ENCODE data around the gene SCGB1D1.

The SCGB1D1 gene, protein sequence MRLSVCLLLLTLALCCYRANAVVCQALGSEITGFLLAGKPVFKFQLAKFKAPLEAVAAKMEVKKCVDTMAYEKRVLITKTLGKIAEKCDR

DNA sequence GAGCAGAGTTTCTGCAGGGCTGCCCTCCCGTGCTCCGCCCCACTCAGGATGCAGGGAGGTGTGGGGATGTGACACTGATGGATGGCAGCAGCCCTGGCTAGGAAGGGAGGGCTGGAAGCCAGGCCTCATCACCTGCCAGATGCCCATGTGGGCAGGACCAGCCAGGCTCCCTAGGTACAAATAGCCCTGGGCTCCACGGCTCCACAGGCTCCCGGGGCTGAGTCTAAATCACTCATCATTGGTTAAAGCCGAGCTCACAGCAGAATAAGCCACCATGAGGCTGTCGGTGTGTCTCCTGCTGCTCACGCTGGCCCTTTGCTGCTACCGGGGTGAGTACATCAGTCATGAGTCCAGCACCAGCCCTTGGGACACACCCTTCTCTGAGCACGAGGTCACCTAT, at the start of gene SCGB1D1:
TSS of gene SCGB1D1 (plus strand) at position 206 of the 400 bp plus-strand sequence. CDS start at position 275, 69 bp downstream.
- in situ Hi-C loops (cut with HindIII; ENCODE audit: low pct_unique_long_range_greater_than_20kb, low sequenced_read_pairs) = no loop called here
- no peak for DNase-seq (ENCODE audit: low read depth in 1 of 2, low spot score in 1 of 2)
- no peak for TF ChIP-seq JUND (IDR thresholded peaks at IDR 0.05; ENCODE audit: low read depth)

DNA sequence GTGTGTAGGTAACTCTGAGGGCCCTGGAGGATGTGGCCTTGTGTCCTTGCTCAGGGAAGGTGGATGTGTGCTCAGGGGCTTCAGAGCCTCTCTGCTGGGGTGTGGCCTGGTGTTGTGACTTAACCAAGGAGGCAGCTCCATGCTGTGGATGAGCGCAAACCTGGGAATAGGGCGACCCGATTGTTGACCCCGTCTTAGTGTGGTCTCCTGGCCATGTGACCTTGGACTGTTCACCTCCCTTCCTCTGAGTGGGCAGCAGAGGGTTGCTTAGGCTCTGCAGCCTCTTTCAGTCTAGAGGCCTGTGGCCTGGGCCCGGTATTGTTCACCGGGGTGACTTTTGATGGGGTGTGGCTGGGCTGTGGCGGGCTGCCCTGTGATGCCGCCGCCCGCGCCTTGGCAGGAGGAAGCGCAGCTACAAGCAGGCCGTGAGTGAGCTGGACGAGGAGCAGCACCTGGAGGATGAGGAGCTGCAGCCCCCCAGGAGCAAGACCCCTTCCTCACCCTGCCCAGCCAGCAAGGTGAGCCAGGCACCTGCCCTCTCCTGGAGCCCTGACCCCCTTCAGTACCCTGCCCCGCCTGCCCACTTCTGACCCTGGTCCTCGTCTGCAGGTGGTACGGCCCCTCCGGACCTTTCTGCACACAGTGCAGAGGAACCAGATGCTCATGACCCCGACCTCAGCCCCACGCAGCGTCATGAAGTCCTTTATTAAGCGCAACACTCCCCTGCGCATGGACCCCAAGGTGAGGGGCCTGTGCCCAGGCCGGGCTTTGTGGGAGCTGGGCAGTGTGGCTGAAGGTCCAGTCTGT, 49.5 kb upstream of the SCGB1D1 start:
- TF ChIP-seq JUND (IDR thresholded peaks at IDR 0.05; ENCODE audit: low read depth) = no peak
- no peak for DNase-seq (ENCODE audit: low read depth in 1 of 2, low spot score in 1 of 2)
- in situ Hi-C loops (cut with HindIII; ENCODE audit: low pct_unique_long_range_greater_than_20kb, low sequenced_read_pairs) = no loop called here

DNA sequence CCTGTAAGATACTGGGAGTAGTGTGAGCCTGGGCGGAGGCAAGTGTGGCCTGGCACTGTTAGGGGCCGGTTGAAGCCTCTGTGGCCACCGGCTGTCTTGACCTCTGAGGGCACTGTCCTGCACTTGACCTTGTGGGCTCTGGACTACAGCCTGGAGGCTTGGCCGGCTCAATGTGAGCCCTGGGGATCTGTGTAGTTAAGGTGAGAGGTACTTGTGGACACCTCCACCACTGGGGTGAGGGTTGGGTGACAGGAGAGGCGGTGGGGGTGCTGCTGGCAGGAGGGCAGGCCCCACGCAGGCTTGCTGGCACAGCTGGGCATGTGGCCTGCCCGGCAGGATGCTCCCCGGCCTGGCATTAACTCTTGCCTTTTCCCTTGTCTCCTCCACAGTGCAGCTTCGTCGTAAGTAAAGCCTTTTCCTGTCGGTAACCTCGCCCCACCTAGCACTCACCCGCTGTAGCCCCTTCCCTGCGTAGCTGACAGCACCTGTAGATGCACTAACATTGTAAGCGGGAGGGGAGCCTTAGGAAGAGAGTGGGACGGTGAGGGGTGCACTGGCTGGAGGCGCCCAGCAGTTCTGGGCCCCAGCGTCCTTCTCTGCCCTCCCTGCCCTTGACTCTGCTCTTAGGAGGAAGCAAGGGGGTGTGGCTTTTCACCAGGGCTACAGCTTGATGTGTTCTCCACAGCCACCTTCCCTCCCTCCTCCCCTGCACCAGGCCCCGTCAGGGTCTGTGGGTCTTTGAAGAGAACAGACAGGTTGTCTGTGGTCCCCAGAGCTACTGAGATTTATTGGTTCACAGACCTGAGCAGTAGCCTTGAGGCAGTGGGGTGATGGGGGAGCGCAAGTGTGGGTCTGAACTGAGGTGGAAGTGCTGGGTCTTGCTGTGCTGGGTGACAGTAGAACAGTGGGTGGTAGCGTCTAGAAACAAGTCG, 48.6 kb upstream of the SCGB1D1 start:
- in situ Hi-C loops (cut with HindIII; ENCODE audit: low pct_unique_long_range_greater_than_20kb, low sequenced_read_pairs) = no loop called here
- TF ChIP-seq JUND (IDR thresholded peaks at IDR 0.05; ENCODE audit: low read depth) = no peak
- no peak for DNase-seq (ENCODE audit: low read depth in 1 of 2, low spot score in 1 of 2)

DNA sequence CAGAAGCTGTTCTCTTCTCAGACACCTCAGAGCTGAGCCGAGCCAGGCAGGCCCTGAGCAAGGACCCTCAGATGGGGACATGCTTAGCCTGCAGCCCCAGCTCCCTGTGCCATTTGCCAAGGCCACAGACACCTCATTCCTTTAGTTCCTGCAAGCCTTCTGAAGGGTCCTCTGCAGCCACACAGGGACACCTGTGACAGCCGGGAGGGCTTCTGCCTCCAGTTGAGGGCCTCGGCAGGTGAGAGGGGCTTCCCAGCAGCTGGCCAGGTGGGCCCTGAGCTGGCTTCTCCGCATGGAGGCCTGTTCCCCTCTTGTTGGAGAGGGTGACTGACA, 48.0 kb upstream of the SCGB1D1 start:
- no peak for DNase-seq (ENCODE audit: low read depth in 1 of 2, low spot score in 1 of 2)
- in situ Hi-C loops (cut with HindIII; ENCODE audit: low pct_unique_long_range_greater_than_20kb, low sequenced_read_pairs) = no loop called here
- TF ChIP-seq JUND (IDR thresholded peaks at IDR 0.05; ENCODE audit: low read depth) = no peak

DNA sequence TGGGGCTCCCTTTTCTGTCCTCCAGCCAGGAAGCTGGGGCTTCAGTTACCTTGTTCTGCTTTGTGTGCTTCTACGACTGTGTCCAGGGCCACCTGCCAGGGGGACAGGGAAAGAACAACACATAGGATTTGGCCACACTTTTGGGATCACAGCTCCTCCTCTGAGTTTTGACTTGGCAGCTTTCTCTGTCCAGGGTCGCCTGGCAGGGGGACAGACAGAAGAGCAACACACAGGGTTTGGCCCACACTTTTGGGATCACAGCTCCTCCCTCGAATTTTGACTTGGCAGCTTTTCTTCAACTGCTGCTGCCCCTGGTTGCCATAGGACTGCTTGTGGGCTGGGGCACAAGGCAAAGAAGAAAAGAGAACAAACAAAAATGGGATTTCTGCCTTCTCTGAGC, 47.1 kb upstream of the SCGB1D1 start:
- no peak for DNase-seq (ENCODE audit: low read depth in 1 of 2, low spot score in 1 of 2)
- in situ Hi-C loops (cut with HindIII; ENCODE audit: low pct_unique_long_range_greater_than_20kb, low sequenced_read_pairs) = no loop called here
- no peak for TF ChIP-seq JUND (IDR thresholded peaks at IDR 0.05; ENCODE audit: low read depth)

DNA sequence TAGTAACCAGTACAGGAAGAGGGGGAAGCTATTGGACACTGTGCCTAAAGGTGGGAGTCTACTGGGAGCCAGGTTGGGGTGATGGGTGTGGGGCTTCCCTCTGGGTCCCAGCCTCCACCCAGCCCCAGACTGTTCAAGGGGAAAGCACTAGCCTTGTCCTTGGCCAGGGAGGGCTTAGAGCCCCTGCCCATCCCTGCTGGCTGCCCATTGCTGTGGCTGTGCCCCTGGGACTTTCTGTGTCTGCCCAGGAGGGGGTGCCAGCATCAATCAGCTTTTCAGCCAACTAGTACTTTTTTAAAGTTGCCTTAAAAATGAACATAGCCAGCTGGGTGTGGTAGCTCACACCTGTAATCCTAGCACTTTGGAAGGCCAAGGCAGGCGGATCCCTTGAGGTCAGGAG, 46.3 kb upstream of the SCGB1D1 start:
- no peak for DNase-seq (ENCODE audit: low read depth in 1 of 2, low spot score in 1 of 2)
- no peak for TF ChIP-seq JUND (IDR thresholded peaks at IDR 0.05; ENCODE audit: low read depth)
- in situ Hi-C loops (cut with HindIII; ENCODE audit: low pct_unique_long_range_greater_than_20kb, low sequenced_read_pairs) = no loop called here

DNA sequence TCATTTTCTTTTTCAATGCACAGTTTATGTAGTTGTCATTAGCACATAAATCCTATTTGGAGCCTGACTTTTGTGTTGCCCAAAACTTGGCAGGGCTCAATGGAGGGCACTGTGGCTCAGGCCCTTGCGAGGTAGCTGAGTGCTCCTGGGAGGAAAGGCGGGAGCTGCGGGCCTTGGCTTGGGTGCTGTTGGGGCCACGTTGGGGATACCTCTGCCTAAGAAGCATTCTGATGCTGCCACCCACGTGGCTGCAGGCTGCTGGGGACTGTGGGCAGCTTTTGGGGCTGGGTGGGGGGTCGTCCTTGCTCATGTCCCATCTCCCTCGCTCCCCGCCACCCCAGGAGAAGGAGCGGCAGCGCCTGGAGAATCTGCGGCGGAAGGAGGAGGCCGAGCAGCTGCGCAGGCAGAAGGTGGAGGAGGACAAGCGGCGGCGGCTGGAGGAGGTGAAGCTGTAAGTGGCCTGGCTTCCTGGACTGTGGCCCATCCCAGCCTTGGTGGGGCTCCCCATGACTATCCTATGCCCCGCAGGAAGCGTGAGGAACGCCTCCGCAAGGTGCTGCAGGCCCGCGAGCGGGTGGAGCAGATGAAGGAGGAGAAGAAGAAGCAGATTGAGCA, 45.3 kb upstream of the SCGB1D1 start:
- in situ Hi-C loops (cut with HindIII; ENCODE audit: low pct_unique_long_range_greater_than_20kb, low sequenced_read_pairs) = no loop called here
- DNase-seq (ENCODE audit: low read depth in 1 of 2, low spot score in 1 of 2) = no peak

DNA sequence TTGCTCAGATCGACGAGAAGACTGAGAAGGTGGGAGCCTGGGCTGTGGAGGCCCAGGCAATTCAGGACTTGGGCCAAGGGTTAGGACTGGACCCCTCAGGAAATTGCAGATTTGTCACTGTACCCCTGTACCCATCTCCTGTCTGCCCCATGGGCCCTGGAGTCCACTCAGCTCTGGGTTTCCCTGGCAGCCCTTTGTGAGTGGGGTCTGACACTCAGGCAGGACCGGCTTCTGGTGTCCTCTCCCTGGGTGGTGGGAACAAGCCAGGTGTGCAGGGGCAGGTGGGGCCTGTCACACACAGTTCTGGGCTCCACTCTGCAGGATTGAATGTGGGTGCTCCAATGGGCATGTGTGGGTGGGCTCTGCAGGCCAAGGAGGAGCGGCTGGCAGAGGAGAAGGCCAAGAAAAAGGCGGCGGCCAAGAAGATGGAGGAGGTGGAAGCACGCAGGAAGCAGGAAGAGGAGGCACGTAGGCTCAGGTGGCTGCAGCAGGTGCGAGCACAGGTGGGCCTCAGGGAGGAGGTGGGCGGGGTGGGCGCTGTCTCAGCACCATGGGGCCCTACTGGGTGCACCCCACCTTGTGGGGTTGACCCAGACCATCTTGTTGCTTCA, 44.6 kb upstream of the SCGB1D1 start:
- in situ Hi-C loops (cut with HindIII; ENCODE audit: low pct_unique_long_range_greater_than_20kb, low sequenced_read_pairs) = no loop called here
- DNase-seq (ENCODE audit: low read depth in 1 of 2, low spot score in 1 of 2) = no peak
- no peak for TF ChIP-seq JUND (IDR thresholded peaks at IDR 0.05; ENCODE audit: low read depth)

More for the DNA sequence above, 45.3 kb upstream of the SCGB1D1 start:
- TF ChIP-seq JUND (IDR thresholded peaks at IDR 0.05; ENCODE audit: low read depth) = no peak

DNA sequence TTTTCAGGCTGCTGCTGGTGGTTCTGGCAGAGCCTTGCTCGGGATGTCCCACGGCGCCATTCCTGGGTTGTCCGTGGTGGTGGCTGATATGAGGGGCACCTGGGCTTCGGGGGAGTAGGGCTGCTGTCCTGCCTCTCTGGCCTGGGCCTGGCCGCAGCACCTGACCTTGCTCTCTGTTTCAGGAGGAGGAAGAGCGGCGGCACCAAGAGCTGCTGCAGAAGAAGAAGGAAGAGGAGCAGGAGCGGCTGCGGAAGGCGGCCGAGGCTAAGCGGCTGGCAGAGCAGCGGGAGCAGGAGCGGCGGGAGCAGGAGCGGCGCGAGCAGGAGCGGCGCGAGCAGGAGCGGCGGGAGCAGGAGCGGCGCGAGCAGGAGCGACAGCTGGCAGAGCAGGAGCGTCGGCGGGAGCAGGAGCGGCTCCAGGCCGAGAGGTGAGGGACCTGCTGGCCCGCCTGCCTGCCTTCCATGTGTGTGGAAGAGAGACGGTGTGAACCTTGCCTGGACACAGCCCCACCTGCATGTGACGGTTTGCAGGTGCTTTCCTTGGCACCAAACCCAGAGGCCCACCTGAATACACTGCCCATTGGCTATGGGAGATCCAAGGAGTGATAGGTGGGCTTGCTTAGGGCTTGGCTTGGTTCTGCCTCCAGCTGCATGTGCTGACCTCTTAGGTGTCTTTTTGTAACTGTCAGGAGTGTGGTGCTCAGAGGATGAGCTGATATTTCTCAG, 43.4 kb upstream of the SCGB1D1 start:
- in situ Hi-C loops (cut with HindIII; ENCODE audit: low pct_unique_long_range_greater_than_20kb, low sequenced_read_pairs) = no loop called here
- no peak for DNase-seq (ENCODE audit: low read depth in 1 of 2, low spot score in 1 of 2)
- no peak for TF ChIP-seq JUND (IDR thresholded peaks at IDR 0.05; ENCODE audit: low read depth)

DNA sequence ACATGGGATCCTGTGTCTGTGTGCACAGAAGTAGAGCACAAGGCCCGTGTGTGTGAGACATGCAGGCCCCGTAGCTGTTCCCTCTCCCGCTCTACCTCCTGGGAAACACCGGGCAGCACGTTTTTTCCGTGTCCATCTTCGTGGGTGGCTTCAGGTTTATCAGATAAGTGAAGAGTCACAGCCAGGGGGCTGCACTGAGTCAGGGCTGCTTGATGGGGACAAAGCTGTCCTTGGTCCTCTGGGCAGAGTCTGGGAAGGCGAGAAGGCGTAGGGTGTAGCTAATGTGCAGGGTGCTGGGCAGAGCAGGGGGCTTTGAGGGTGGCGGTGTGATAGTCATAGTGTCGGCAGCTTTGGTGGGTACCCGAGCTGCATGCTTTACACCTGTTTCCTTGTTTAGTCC, 42.5 kb upstream of the SCGB1D1 start:
- DNase-seq (ENCODE audit: low read depth in 1 of 2, low spot score in 1 of 2) = no peak
- in situ Hi-C loops (cut with HindIII; ENCODE audit: low pct_unique_long_range_greater_than_20kb, low sequenced_read_pairs) = no loop called here
- TF ChIP-seq JUND (IDR thresholded peaks at IDR 0.05; ENCODE audit: low read depth) = no peak

DNA sequence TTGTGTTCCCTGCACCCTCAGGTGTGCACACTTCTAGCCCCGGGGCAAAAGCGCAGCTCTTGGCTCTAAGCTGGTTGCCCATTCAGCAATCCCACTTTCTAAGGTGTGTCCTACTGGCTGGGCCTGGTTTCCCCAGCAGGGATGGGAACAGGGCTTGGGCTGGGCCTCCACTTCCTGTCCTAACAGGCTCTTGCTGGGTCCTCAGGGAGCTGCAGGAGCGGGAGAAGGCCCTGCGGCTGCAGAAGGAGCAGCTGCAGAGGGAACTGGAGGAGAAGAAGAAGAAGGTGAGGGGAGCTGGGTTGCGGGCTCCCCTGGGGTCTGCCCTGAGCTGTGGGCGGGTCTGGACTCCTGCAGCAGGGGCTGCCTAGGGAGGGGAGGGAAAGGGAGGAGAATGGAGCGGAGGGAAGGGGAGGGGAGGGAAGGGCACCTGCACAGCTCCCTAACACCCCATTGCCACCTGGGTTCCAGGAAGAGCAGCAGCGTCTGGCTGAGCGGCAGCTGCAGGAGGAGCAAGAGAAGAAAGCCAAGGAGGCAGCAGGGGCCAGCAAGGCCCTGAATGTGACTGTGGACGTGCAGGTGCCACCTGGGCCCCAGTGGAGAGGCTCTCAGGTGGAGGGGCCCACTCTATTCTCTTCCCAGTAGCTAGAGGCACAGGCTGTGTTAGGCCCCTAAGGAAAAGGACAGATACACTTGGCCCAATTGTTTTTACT, 41.6 kb upstream of the SCGB1D1 start:
- TF ChIP-seq JUND (IDR thresholded peaks at IDR 0.05; ENCODE audit: low read depth) = no peak
- DNase-seq (ENCODE audit: low read depth in 1 of 2, low spot score in 1 of 2) = no peak
- in situ Hi-C loops (cut with HindIII; ENCODE audit: low pct_unique_long_range_greater_than_20kb, low sequenced_read_pairs) = no loop called here
